HFFc6 (cell line): ENCODE measurements around the gene EXOC6B. TPM values are rescaled to one million over a fixed set of nuclear protein-coding genes. Genes with fewer than 3 reads are reported as not detected.

Source experiments
- DNase-seq: peaks from one replicate; pipeline ENCODE4 v3.0.0-alpha.2; 2018
- H3K27ac Mint-ChIP-seq: 2 replicates; pipeline ENCODE4 v1.8.0; 2020; ENCODE audit warnings: mild to moderate bottlenecking, mixed read lengths
- H3K27me3 Mint-ChIP-seq: 2 replicates; pipeline ENCODE4 v1.8.0; 2021; ENCODE audit warnings: mild to moderate bottlenecking, moderate library complexity, mixed read lengths; ENCODE audit not compliant: insufficient read depth
- H3K36me3 Mint-ChIP-seq: 2 replicates; pipeline ENCODE4 v1.8.0; 2021; ENCODE audit warnings: low read depth, mixed read lengths
- H3K4me1 Mint-ChIP-seq: 2 replicates; pipeline ENCODE4 v1.8.0; 2020; ENCODE audit warnings: low read depth, mixed read lengths
- H3K4me3 Mint-ChIP-seq: 2 replicates; pipeline ENCODE4 v1.8.0; 2020; ENCODE audit warnings: mild to moderate bottlenecking, moderate library complexity, mixed read lengths
- H3K9me3 Mint-ChIP-seq: 2 replicates; pipeline ENCODE4 v1.8.0; 2020; ENCODE audit warnings: mild to moderate bottlenecking, mixed read lengths
- total RNA-seq, 6 experiments: library from RNA; stranded (reverse); fragmentation: NEBNext Ultra II Directional; extraction: Animal tissue kit (Norgen Biotek cat#: 25700); gene quantifications; 2 replicates in 1 of 6; 3 replicates in 5 of 6; pipeline ENCODE4 v1.2.3, GENCODE V29; 2021
- TF ChIP-seq, protein P1 (sequence below): fragments of 200-600 bp; sonication (generic); IDR thresholded peaks from 2 replicates; pipeline ENCODE4 v1.5.0; 2021; ENCODE audit warnings: antibody characterized with exemption, mild to moderate bottlenecking

EXOC6B gene
- total RNA-seq, 6 experiments from 2014 or later = 24.8 to 33.0 (median 27.4) TPM

DNA sequence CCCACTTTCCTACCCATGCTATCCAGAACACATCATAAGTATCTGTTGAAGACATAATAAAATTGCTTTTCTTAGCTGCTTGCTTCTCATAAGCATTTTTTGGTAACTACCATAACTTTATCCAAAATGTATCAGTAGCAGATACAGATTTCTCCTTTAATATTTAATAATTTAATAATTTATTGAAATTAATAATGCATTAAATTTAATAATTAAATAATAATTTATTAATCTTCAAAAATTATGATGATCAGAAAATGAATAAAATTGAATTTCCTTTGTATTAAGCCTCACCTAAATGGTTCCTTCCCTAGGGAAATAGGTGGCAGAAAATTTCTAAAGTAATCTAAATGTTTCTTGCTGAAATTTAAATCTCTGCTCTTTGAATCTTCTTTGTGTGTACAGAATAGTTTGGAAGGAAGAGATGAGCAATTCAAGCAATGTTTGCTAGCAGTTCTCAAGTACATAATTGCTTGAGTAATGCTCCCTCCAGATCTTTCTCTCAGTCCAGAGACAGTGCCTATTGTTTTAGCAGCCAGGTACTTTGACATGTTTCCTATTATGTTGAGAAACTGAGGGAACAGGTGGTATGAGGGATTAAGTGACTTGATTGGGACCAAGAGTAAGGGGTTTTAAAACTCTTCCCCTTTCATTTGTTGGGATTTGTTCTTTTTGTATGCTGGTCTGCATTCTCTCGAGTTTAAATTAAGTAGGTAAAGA lies 555.1 kb downstream of the EXOC6B start:
- no peak overlapping the region for H3K4me3 Mint-ChIP-seq
- H3K27me3 Mint-ChIP-seq = peaks cover 1% of the 10 kb centered on the region; the same call in 1 of the 2 replicates
- H3K27ac Mint-ChIP-seq = no peak overlapping the region
- H3K36me3 Mint-ChIP-seq = no peaks in the 10 kb centered on the region
- no peaks in the 10 kb centered on the region for H3K9me3 Mint-ChIP-seq
- TF ChIP-seq, protein P1, sequence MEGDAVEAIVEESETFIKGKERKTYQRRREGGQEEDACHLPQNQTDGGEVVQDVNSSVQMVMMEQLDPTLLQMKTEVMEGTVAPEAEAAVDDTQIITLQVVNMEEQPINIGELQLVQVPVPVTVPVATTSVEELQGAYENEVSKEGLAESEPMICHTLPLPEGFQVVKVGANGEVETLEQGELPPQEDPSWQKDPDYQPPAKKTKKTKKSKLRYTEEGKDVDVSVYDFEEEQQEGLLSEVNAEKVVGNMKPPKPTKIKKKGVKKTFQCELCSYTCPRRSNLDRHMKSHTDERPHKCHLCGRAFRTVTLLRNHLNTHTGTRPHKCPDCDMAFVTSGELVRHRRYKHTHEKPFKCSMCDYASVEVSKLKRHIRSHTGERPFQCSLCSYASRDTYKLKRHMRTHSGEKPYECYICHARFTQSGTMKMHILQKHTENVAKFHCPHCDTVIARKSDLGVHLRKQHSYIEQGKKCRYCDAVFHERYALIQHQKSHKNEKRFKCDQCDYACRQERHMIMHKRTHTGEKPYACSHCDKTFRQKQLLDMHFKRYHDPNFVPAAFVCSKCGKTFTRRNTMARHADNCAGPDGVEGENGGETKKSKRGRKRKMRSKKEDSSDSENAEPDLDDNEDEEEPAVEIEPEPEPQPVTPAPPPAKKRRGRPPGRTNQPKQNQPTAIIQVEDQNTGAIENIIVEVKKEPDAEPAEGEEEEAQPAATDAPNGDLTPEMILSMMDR = no peak
- no peak for DNase-seq
- peaks cover 9% of the 10 kb centered on the region for H3K4me1 Mint-ChIP-seq

DNA sequence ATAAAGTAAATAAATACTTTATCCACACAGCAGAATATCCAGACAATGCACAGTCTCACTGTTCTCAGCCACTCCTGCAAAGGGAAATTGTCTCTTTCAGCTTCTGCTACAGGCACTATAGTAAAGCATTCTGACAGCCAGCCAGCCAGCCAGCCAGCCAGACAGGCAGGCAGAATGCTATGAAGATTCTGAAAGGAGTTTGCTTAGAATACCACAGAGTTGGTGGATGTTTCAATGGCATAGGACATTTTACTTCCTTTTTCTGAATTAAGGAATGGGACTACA lies 562.1 kb downstream of the EXOC6B start:
- H3K4me1 Mint-ChIP-seq = peaks cover 14% of the 10 kb centered on the region; the same call in 1 of the 2 replicates
- DNase-seq = no peak
- no peak overlapping the region for H3K4me3 Mint-ChIP-seq
- no peaks in the 10 kb centered on the region for H3K27me3 Mint-ChIP-seq
- TF ChIP-seq, protein P1 = no peak
- no peaks in the 10 kb centered on the region for H3K9me3 Mint-ChIP-seq
- no peaks in the 10 kb centered on the region for H3K36me3 Mint-ChIP-seq
- H3K27ac Mint-ChIP-seq = no peak overlapping the region

DNA sequence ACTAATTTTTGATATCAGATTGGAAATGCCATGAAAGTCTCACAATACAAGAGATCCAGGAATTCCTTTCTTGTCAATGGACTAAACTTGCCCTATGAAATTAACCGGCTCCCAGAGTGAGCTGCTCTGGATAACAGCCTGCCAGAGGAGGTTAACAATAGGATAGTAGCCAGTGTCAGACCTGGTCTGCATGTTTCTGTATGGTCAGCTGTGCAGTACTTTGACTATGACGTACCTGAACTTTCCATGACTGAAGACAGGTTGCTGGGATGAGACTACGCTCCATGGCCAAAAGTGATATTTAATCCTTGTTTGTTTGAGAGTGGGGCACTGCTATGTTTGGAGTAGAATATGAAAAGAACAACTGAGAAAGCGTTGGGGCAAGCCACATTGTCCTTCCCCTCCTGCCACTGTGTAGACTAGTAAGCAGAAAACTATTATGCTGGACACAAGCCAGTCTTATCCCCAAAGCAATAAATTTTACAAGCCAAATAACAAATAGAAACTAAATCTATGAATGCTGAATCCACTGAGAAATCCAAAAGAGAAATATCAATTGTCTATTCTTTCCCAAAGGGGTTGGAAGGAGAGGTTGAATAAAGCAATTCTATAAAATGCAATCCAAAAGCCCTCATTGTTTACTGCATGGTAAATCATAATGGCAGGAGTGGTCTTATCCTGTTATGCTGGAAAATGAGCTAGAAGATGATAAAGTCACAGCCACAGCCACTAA lies 562.6 kb downstream of the EXOC6B start:
- peak; percentile 29 for DNase-seq
- Mint-ChIP-seq H3K9me3 (no peaks in the 10 kb centered on the region), H3K27me3 (no peaks in the 10 kb centered on the region), H3K36me3 (no peaks in the 10 kb centered on the region), H3K4me3 (no peak overlapping the region), H3K27ac (no peak overlapping the region), H3K4me1 (peaks cover 14% of the 10 kb centered on the region; the same call in 1 of the 2 replicates)
- TF ChIP-seq, protein P1 = no peak

DNA sequence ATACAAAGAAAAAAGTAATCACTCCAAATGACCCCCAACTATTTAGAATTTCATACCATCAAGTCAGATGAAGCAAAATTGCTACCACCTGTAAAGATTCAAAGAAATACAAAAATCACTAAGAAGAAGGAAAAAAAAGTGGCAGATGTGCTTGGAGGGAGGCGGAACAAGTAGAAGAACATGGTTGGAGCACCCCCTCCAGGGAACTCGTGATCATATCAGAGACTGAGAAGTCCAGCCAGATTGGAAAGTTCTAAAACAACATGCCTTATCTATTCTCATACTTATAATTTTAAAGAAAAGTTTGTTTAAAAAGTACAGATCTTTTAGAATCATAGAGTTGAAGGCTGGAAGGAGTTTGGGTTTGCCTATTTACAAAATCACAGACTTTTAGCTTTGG lies 564.8 kb downstream of the EXOC6B start:
- H3K9me3 Mint-ChIP-seq = no peaks in the 10 kb centered on the region
- H3K27me3 Mint-ChIP-seq = no peaks in the 10 kb centered on the region
- no peaks in the 10 kb centered on the region for H3K36me3 Mint-ChIP-seq
- H3K4me3 Mint-ChIP-seq = no peak overlapping the region
- TF ChIP-seq, protein P1 = no peak
- H3K27ac Mint-ChIP-seq = no peak overlapping the region
- H3K4me1 Mint-ChIP-seq = peaks cover 14% of the 10 kb centered on the region; the same call in 1 of the 2 replicates
- DNase-seq = no peak

DNA sequence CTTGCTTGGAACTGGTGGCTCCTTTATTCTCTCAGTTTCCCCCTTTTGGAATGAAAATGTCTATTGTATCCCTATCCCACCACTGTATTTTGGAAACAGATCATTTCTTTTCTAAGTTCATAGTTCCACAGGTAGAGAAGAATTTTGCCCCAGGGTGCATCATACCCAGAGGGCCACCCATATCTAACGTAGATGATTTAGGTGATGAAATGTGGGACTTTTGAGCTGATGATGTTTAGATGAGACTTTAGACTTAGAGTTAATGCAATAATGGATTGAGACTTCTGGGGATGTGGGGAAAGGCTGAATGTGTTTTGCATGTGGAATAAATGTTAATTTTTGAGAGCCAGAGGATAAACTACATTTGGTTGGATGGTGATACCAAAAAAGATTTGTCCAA lies 570.3 kb downstream of the EXOC6B start:
- Mint-ChIP-seq H3K36me3 (peaks cover 9% of the 10 kb centered on the region), H3K4me1 (no peaks in the 10 kb centered on the region), H3K27ac (no peak overlapping the region), H3K4me3 (no peak overlapping the region), H3K9me3 (no peaks in the 10 kb centered on the region), H3K27me3 (peaks cover 2% of the 10 kb centered on the region; the same call in 1 of the 2 replicates)
- no peak for DNase-seq
- TF ChIP-seq, protein P1 = no peak
